Testis (tissue), 2 donors: ENCODE results near the gene GLS.

Experiments
- POLR2A ChIP-seq: fragments of 450-650 bp; IDR thresholded peaks from one replicate; pipeline ENCODE4 v1.6.1; 2017; ENCODE audit warnings: antibody characterized with exemption, mild to moderate bottlenecking, moderate library complexity
- TF ChIP-seq, protein P1 (sequence below), 3 experiments: fragments of 450-650 bp in 2 of 3; fragments of 200-600 bp in 1 of 3; sonication (generic) in 1 of 3; IDR thresholded peaks; one replicate each; pipeline ENCODE4 v1.5.1; 2016 to 2019; ENCODE audit warnings: antibody characterized with exemption in 3 of 3, mild to moderate bottlenecking in 2 of 3, moderate library complexity in 1 of 3

DNA sequence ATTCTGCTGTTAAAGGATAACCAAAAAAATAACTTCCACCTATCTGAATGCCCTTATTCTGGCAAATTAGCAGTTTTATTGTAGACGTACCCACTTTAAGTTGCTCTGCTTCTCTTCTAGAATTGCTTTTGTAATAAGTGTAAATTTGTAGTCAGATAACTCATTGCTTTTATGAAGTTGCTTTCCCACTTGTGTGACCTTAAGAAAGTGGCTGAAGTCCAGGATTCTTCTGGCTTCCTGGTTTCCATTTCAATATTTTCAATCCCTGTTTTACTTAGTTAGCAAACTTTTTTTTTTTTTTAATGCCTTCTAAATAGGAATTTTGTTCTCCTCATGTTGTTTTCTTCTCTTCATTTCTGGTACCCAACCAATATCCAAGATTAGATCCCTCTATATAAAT, 59.8 kb downstream of the GLS start:
- TF ChIP-seq POLR2A, result no peak
- TF ChIP-seq, protein P1, sequence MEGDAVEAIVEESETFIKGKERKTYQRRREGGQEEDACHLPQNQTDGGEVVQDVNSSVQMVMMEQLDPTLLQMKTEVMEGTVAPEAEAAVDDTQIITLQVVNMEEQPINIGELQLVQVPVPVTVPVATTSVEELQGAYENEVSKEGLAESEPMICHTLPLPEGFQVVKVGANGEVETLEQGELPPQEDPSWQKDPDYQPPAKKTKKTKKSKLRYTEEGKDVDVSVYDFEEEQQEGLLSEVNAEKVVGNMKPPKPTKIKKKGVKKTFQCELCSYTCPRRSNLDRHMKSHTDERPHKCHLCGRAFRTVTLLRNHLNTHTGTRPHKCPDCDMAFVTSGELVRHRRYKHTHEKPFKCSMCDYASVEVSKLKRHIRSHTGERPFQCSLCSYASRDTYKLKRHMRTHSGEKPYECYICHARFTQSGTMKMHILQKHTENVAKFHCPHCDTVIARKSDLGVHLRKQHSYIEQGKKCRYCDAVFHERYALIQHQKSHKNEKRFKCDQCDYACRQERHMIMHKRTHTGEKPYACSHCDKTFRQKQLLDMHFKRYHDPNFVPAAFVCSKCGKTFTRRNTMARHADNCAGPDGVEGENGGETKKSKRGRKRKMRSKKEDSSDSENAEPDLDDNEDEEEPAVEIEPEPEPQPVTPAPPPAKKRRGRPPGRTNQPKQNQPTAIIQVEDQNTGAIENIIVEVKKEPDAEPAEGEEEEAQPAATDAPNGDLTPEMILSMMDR (IDR thresholded peaks at IDR 0.05), result no peak
